ENCODE measurements around the gene FRYL. TPM values are rescaled to one million over a fixed set of nuclear protein-coding genes. Genes with fewer than 3 reads are reported as not detected.

FRYL gene
- total RNA-seq, 1 donor: 42.0 TPM

- Histone ChIP-seq H3K9me3 (ENCODE audit: low read depth, low read length) (no peaks in the 10 kb centered on the region), H3K36me3 (ENCODE audit: insufficient read depth, low read length) (peaks cover 14% of the 10 kb centered on the region), H3K4me3 (ENCODE audit: insufficient read depth, low read length) (no peak overlapping the region), H3K4me1 (ENCODE audit: insufficient read depth, low read length) (peaks cover 5% of the 10 kb centered on the region), H3K27me3 (ENCODE audit: insufficient read depth, low read length) (no peaks in the 10 kb centered on the region), H3K27ac (ENCODE audit: low read depth, low read length) (no peak overlapping the region), H3K79me2 (ENCODE audit: insufficient read depth, low read length) (no peaks in the 10 kb centered on the region), H4K20me1 (ENCODE audit: insufficient read depth, low read length) (no peaks in the 10 kb centered on the region), H2AFZ (ENCODE audit: low read length) (no peak overlapping the region), H3K4me2 (ENCODE audit: insufficient read depth, low read length) (no peak overlapping the region)
- no peak for DNase-seq (ENCODE audit: insufficient read length, low spot score, missing footprints)
- TF ChIP-seq, protein P1, sequence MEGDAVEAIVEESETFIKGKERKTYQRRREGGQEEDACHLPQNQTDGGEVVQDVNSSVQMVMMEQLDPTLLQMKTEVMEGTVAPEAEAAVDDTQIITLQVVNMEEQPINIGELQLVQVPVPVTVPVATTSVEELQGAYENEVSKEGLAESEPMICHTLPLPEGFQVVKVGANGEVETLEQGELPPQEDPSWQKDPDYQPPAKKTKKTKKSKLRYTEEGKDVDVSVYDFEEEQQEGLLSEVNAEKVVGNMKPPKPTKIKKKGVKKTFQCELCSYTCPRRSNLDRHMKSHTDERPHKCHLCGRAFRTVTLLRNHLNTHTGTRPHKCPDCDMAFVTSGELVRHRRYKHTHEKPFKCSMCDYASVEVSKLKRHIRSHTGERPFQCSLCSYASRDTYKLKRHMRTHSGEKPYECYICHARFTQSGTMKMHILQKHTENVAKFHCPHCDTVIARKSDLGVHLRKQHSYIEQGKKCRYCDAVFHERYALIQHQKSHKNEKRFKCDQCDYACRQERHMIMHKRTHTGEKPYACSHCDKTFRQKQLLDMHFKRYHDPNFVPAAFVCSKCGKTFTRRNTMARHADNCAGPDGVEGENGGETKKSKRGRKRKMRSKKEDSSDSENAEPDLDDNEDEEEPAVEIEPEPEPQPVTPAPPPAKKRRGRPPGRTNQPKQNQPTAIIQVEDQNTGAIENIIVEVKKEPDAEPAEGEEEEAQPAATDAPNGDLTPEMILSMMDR (IDR thresholded peaks at IDR 0.05; ENCODE audit: extremely low read depth, low read depth, low read length): no peak
These were observed 204.1 kb downstream of the FRYL start for GRCh38 chr4:48575964-48576363.

DNA sequence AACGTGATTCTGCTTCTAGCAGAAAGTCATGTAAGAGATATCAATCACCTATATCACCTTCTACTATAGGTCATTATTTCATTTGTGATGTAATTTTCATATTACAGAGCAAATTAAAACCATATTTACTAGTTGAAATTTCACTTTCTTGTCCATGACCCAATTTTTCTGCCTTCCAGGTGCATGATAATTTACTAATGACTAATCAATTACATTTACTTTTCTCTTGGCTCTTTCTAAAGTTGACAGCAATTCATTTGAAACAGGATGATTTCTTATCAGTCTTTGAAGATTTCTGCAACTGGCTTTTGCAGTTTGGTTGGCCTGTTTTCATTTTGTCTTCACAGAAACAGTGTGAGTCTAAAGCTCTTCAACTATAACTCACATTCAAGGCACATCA lies 208.6 kb downstream of the FRYL start:
- no peak for DNase-seq (ENCODE audit: insufficient read length, low spot score, missing footprints)
- Histone ChIP-seq H3K4me2 (ENCODE audit: insufficient read depth, low read length) (no peak overlapping the region), H2AFZ (ENCODE audit: low read length) (no peak overlapping the region), H3K27ac (ENCODE audit: low read depth, low read length) (peak overlapping the region; percentile 43), H3K4me3 (ENCODE audit: insufficient read depth, low read length) (no peak overlapping the region), H3K9me3 (ENCODE audit: low read depth, low read length) (no peaks in the 10 kb centered on the region), H3K36me3 (ENCODE audit: insufficient read depth, low read length) (peaks cover 26% of the 10 kb centered on the region), H3K27me3 (ENCODE audit: insufficient read depth, low read length) (no peaks in the 10 kb centered on the region), H3K4me1 (ENCODE audit: insufficient read depth, low read length) (peaks cover 16% of the 10 kb centered on the region), H4K20me1 (ENCODE audit: insufficient read depth, low read length) (no peaks in the 10 kb centered on the region), H3K79me2 (ENCODE audit: insufficient read depth, low read length) (no peaks in the 10 kb centered on the region)
- TF ChIP-seq, protein P1 (IDR thresholded peaks at IDR 0.05; ENCODE audit: extremely low read depth, low read depth, low read length): no peak

DNA sequence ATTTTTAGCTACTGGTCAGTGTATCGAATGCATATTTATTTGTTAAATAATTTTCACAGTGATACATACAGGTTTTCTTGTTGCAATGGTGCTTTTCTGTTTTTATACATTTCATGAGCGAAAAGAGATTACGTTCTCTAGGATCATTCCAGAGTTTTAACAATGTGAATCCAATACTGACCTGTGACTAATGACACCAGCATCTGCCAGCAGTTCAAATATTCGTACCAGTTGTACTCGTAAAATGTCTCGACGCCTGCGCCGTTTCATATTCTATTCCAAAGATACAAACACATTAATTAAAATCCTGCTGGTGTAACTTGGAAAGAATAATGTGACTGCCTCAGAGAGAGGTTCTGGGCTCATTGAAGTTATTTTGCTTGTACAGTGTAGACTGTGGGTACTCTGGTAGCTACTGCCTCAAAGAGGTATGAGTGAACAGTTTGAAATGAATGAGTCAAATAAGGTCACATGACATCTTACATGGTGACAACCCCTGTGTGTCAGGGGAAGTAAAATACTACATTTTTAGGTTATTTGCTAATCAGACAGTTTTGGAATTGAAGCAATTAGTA lies 209.3 kb downstream of the FRYL start:
- H3K27me3 ChIP-seq (ENCODE audit: insufficient read depth, low read length): no peaks in the 10 kb centered on the region
- no peaks in the 10 kb centered on the region for H4K20me1 ChIP-seq (ENCODE audit: insufficient read depth, low read length)
- H3K36me3 ChIP-seq (ENCODE audit: insufficient read depth, low read length): peaks cover 23% of the 10 kb centered on the region
- TF ChIP-seq, protein P1 (IDR thresholded peaks at IDR 0.05; ENCODE audit: extremely low read depth, low read depth, low read length): no peak
- H3K79me2 ChIP-seq (ENCODE audit: insufficient read depth, low read length): no peaks in the 10 kb centered on the region
- no peak overlapping the region for H3K4me3 ChIP-seq (ENCODE audit: insufficient read depth, low read length)
- no peak overlapping the region for H2AFZ ChIP-seq (ENCODE audit: low read length)
- no peaks in the 10 kb centered on the region for H3K9me3 ChIP-seq (ENCODE audit: low read depth, low read length)
- peak overlapping the region; percentile 4 for H3K4me2 ChIP-seq (ENCODE audit: insufficient read depth, low read length)
- H3K4me1 ChIP-seq (ENCODE audit: insufficient read depth, low read length): peaks cover 16% of the 10 kb centered on the region
- DNase-seq (ENCODE audit: insufficient read length, low spot score, missing footprints): peak; percentile 30
- H3K27ac ChIP-seq (ENCODE audit: low read depth, low read length): peak overlapping the region; percentile 43

DNA sequence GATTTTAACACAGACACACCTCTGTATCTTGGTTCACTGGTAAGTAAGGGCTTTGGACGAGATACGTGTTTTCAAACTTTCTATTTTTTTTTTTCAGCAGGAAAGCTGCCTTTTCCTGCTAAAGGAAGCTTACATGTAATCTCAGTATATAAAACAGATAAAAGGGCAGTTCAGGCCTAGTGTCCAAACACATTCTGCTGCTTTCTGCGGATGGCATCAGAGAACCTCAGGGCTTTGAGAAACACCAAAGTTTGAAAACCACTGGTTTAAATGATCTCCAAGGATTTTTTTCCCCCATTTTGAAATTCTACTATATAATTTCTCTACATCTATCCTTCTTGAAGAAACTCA lies 214.1 kb downstream of the FRYL start:
- peaks cover 12% of the 10 kb centered on the region for H3K36me3 ChIP-seq (ENCODE audit: insufficient read depth, low read length)
- H3K27ac ChIP-seq (ENCODE audit: low read depth, low read length): no peak overlapping the region
- H3K79me2 ChIP-seq (ENCODE audit: insufficient read depth, low read length): no peaks in the 10 kb centered on the region
- H3K27me3 ChIP-seq (ENCODE audit: insufficient read depth, low read length): no peaks in the 10 kb centered on the region
- no peaks in the 10 kb centered on the region for H4K20me1 ChIP-seq (ENCODE audit: insufficient read depth, low read length)
- DNase-seq (ENCODE audit: insufficient read length, low spot score, missing footprints): no peak
- no peak overlapping the region for H2AFZ ChIP-seq (ENCODE audit: low read length)
- no peaks in the 10 kb centered on the region for H3K9me3 ChIP-seq (ENCODE audit: low read depth, low read length)
- H3K4me2 ChIP-seq (ENCODE audit: insufficient read depth, low read length): no peak overlapping the region
- H3K4me1 ChIP-seq (ENCODE audit: insufficient read depth, low read length): peaks cover 11% of the 10 kb centered on the region
- no peak overlapping the region for H3K4me3 ChIP-seq (ENCODE audit: insufficient read depth, low read length)
- TF ChIP-seq, protein P1 (IDR thresholded peaks at IDR 0.05; ENCODE audit: extremely low read depth, low read depth, low read length): no peak
